GM21619 (cell line): Measurements from ENCODE around the gene OLR1.
"Not testable (repeated sequence)": the region's sequence is repeated elsewhere in the genome, so short reads cannot be mapped to it uniquely, and the experiment has no call there.

Experiments used
- ATAC-seq: cut with Tn5 transposase; IDR thresholded peaks from one replicate; pipeline ENCODE4 v1.9.1; 2021; ENCODE audit not compliant: unreplicated experiment

The OLR1 gene

GRCh38 chr12:10171973-10172728, at the start of gene OLR1:
OLR1 (minus strand) TSS chr12:10172132; CDS start chr12:10172077, 55 bp downstream.
- no peak for ATAC-seq

- no peak for ATAC-seq
These were observed 48.6 kb upstream of the OLR1 start for GRCh38 chr12:10220398-10221077.

- ATAC-seq, result no peak
These were observed 46.1 kb upstream of the OLR1 start for GRCh38 chr12:10218021-10218420.

GRCh38 chr12:10215946-10216345, 44.0 kb upstream of the OLR1 start:
- not testable (repeated sequence) for ATAC-seq

GRCh38 chr12:10215436-10215835, 43.5 kb upstream of the OLR1 start:
- ATAC-seq, result no peak

GRCh38 chr12:10214895-10215267, 42.9 kb upstream of the OLR1 start:
- no peak for ATAC-seq

- ATAC-seq, result no peak
These were observed 42.4 kb upstream of the OLR1 start for GRCh38 chr12:10214136-10214894.

- peak; percentile 48 for ATAC-seq
These were observed 41.5 kb upstream of the OLR1 start for GRCh38 chr12:10213168-10214135.

GRCh38 chr12:10212739-10213131, 40.8 kb upstream of the OLR1 start, which contains the start of gene GABARAPL1:
GABARAPL1 (plus strand) TSS chr12:10212877; CDS start chr12:10213130, 253 bp downstream.
- ATAC-seq, result peak; percentile 59

GRCh38 chr12:10211940-10212738, 40.2 kb upstream of the OLR1 start:
- peak; percentile 68 for ATAC-seq

- no peak for ATAC-seq
These were observed 39.4 kb upstream of the OLR1 start for GRCh38 chr12:10211101-10211939.

- ATAC-seq, result no peak
These were observed 38.3 kb upstream of the OLR1 start for GRCh38 chr12:10210225-10210624.

GRCh38 chr12:10207136-10207535, 35.2 kb upstream of the OLR1 start:
- no peak for ATAC-seq

GRCh38 chr12:10205220-10205807, 33.4 kb upstream of the OLR1 start:
- no peak for ATAC-seq

- not testable (repeated sequence) for ATAC-seq
These were observed 32.6 kb upstream of the OLR1 start for GRCh38 chr12:10204495-10204894.

GRCh38 chr12:10197879-10198278, 25.9 kb upstream of the OLR1 start:
- ATAC-seq, result no peak

GRCh38 chr12:10196210-10196609, 24.3 kb upstream of the OLR1 start:
- peak; percentile 92 for ATAC-seq

- no peak for ATAC-seq
These were observed 22.3 kb upstream of the OLR1 start for GRCh38 chr12:10194160-10194670.
